LNCaP clone FGC (cell line): ENCODE data around the gene NT5C2.

Experiments
- DNase-seq: peaks from one replicate; pipeline ENCODE4 v3.0.0-alpha.2; 2011; ENCODE audit warnings: low read depth
- H3K4me3 ChIP-seq: 2 replicates; pipeline ENCODE4 v1.5.1; 2011; ENCODE audit warnings: mild to moderate bottlenecking, low read depth, low read length, control low read depth
- CTCF ChIP-seq: IDR thresholded peaks from 2 replicates; pipeline ENCODE4 v1.5.1; 2012; ENCODE audit warnings: mild to moderate bottlenecking; ENCODE audit not compliant: control insufficient read depth, insufficient read depth; ENCODE audit errors: extremely low read depth

Gene NT5C2

GRCh38 chr10:103120546-103120945 is 72.5 kb downstream of the NT5C2 start:
- DNase-seq = no peak
- TF ChIP-seq CTCF = no peak
- no peak overlapping the region for H3K4me3 ChIP-seq

GRCh38 chr10:103117247-103117646 is 75.8 kb downstream of the NT5C2 start:
- TF ChIP-seq CTCF = no peak
- no peak for DNase-seq
- no peak overlapping the region for H3K4me3 ChIP-seq

GRCh38 chr10:103114876-103115275 is 78.2 kb downstream of the NT5C2 start:
- no peak for TF ChIP-seq CTCF
- H3K4me3 ChIP-seq = no peak overlapping the region
- DNase-seq = no peak

- no peak overlapping the region for H3K4me3 ChIP-seq
- peak; percentile 11 for DNase-seq
Measured at GRCh38 chr10:103111918-103112877, 80.9 kb downstream of the NT5C2 start.

GRCh38 chr10:103111031-103111917 is 81.8 kb downstream of the NT5C2 start:
- TF ChIP-seq CTCF = no peak
- no peak for DNase-seq
- H3K4me3 ChIP-seq = no peak overlapping the region

More at GRCh38 chr10:103111918-103112877, 80.9 kb downstream of the NT5C2 start:
- no peak for TF ChIP-seq CTCF

- no peak for DNase-seq
- no peak overlapping the region for H3K4me3 ChIP-seq
- no peak for TF ChIP-seq CTCF
Measured at GRCh38 chr10:103110407-103110806, 82.7 kb downstream of the NT5C2 start.
